Common myeloid progenitor, CD34-positive (primary cell): Measurements from ENCODE around the gene SUSD4.
"Not testable (repeated sequence)": the region's sequence is repeated elsewhere in the genome, so short reads cannot be mapped to it uniquely, and the experiment has no call there.

Experiments used
- CTCF ChIA-PET: fragments of 350-600 bp; sonication (Branson Sonifier 250); formaldehyde crosslinking; loops from one replicate; lab custom pipeline; 2021; ENCODE audit warnings: antibody characterized with exemption; lab: Charles Lee
- POLR2A ChIA-PET: fragments of 350-600 bp; sonication (Branson Sonifier 250); formaldehyde crosslinking; loops from one replicate; lab custom pipeline; 2021; ENCODE audit warnings: antibody characterized with exemption; lab: Charles Lee
- DNase-seq, 3 donors: peaks; one replicate each; pipeline versions ENCODE4 v3.0.0 to v3.0.0-alpha.2; 2013
- H3K27ac ChIP-seq, 2 experiments: 1 replicate in 1 of 2; 2 replicates in 1 of 2; pipeline ENCODE4 v1.7.0; 2013; ENCODE audit warnings: inconsistent platforms in 2 of 2, low read length in 2 of 2, mild to moderate bottlenecking in 2 of 2, low read depth in 1 of 2, moderate library complexity in 1 of 2; ENCODE audit not compliant: severe bottlenecking in 2 of 2, insufficient read depth in 1 of 2, poor library complexity in 1 of 2
- H3K27me3 ChIP-seq, 5 experiments: replicated peaks in 2 of 5; 1 replicate in 3 of 5; 2 replicates in 2 of 5; pipeline versions ENCODE4 v1.6.1 to v1.7.0; 2013; ENCODE audit warnings: low read length in 4 of 5, mild to moderate bottlenecking in 2 of 5, moderate library complexity in 2 of 5, inconsistent platforms in 1 of 5; ENCODE audit not compliant: insufficient read depth in 5 of 5, control insufficient read depth in 4 of 5
- H3K36me3 ChIP-seq, 4 experiments: 1 replicate in 2 of 4; 2 replicates in 2 of 4; pipeline versions ENCODE4 v1.6.1 to v1.7.0; 2013; ENCODE audit warnings: low read length in 3 of 4, control low read depth in 1 of 4, mild to moderate bottlenecking in 1 of 4; ENCODE audit not compliant: control insufficient read depth in 4 of 4, insufficient read depth in 4 of 4
- H3K4me1 ChIP-seq, 4 experiments: 1 replicate in 3 of 4; 2 replicates in 1 of 4; pipeline versions ENCODE4 v1.6.1 to v1.7.1; 2013; ENCODE audit warnings: low read length in 3 of 4, mild to moderate bottlenecking in 3 of 4, control low read depth in 1 of 4, inconsistent platforms in 1 of 4, moderate library complexity in 1 of 4; ENCODE audit not compliant: control insufficient read depth in 4 of 4, insufficient read depth in 4 of 4; ENCODE audit errors: control extremely low read depth in 1 of 4
- H3K4me3 ChIP-seq, 7 experiments: 1 replicate in 4 of 7; 2 replicates in 3 of 7; pipeline versions ENCODE4 v1.5.1 to v1.7.0; 2013; ENCODE audit warnings: mild to moderate bottlenecking in 7 of 7, low read length in 6 of 7, moderate library complexity in 6 of 7, inconsistent platforms in 2 of 7, low read depth in 2 of 7, control low read depth in 1 of 7; ENCODE audit not compliant: insufficient read depth in 4 of 7, control insufficient read depth in 1 of 7; ENCODE audit errors: extremely low read depth in 1 of 7
- H3K9me3 ChIP-seq, 5 experiments: 1 replicate in 4 of 5; 2 replicates in 1 of 5; pipeline versions ENCODE4 v1.6.1 to v1.7.1; 2013; ENCODE audit warnings: low read length in 4 of 5, mild to moderate bottlenecking in 2 of 5, inconsistent platforms in 1 of 5, low read depth in 1 of 5, moderate library complexity in 1 of 5; ENCODE audit not compliant: control insufficient read depth in 4 of 5, insufficient read depth in 2 of 5; ENCODE audit errors: control extremely low read depth in 1 of 5
- WGBS: methylation state at CpG from one replicate; pipeline ENCODE4 v1.1.5; 2013; ENCODE audit not compliant: insufficient coverage; 5-methylcytosine and 5-hydroxymethylcytosine counted together

Gene SUSD4

GRCh38 chr1:223288826-223289225 lies 75.2 kb downstream of the SUSD4 start:
- no peaks in the 10 kb centered on the region for H3K36me3 ChIP-seq
- no peak overlapping the region for H3K27ac ChIP-seq
- no peak for DNase-seq
- CTCF ChIA-PET: no interaction called here
- no peaks in the 10 kb centered on the region for H3K4me1 ChIP-seq
- POLR2A ChIA-PET: no interaction called here
- 100% methylated on average over 3 of the region's 5 CpGs for WGBS
- no peak overlapping the region for H3K4me3 ChIP-seq
- H3K27me3 ChIP-seq: peaks cover 0 to 8% (median 2%) of the 10 kb centered on the region in 5 experiments
- no peaks in the 10 kb centered on the region for H3K9me3 ChIP-seq

GRCh38 chr1:223285452-223285851 lies 78.5 kb downstream of the SUSD4 start:
- ChIA-PET CTCF (no interaction called here), POLR2A (no interaction called here)
- no peak for DNase-seq
- no peaks in the 10 kb centered on the region for H3K4me1 ChIP-seq
- H3K27me3 ChIP-seq: peaks cover 0 to 2% (median 0%) of the 10 kb centered on the region in 5 experiments
- H3K36me3 ChIP-seq: no peaks in the 10 kb centered on the region
- no CpG with 5 or more reads among the region's 3 CpGs for WGBS
- H3K4me3 ChIP-seq: no peak overlapping the region
- no peak overlapping the region for H3K27ac ChIP-seq
- H3K9me3 ChIP-seq: no peaks in the 10 kb centered on the region

GRCh38 chr1:223283697-223284096 lies 80.3 kb downstream of the SUSD4 start:
- H3K9me3 ChIP-seq, H3K27me3 ChIP-seq, CTCF ChIA-PET, H3K4me1 ChIP-seq, DNase-seq, H3K27ac ChIP-seq, H3K4me3 ChIP-seq, H3K36me3 ChIP-seq, POLR2A ChIA-PET: not testable (repeated sequence)
- no CpG with 5 or more reads among the region's 3 CpGs for WGBS

- POLR2A ChIA-PET, H3K27ac ChIP-seq, H3K36me3 ChIP-seq, DNase-seq, CTCF ChIA-PET, H3K9me3 ChIP-seq, H3K27me3 ChIP-seq, H3K4me3 ChIP-seq, H3K4me1 ChIP-seq: not testable (repeated sequence)
- 96% methylated on average over 5 of the region's 8 CpGs for WGBS
Measured at GRCh38 chr1:223278311-223278710, 85.7 kb downstream of the SUSD4 start.

GRCh38 chr1:223276029-223276428 lies 87.9 kb downstream of the SUSD4 start:
- ChIA-PET CTCF (no interaction called here), POLR2A (no interaction called here)
- no peak overlapping the region for H3K27ac ChIP-seq
- no peaks in the 10 kb centered on the region for H3K9me3 ChIP-seq
- no peak for DNase-seq
- peaks cover 0 to 4% (median 0%) of the 10 kb centered on the region in 5 experiments for H3K27me3 ChIP-seq
- H3K4me3 ChIP-seq: no peak overlapping the region
- 98% methylated on average over 3 of the region's 4 CpGs for WGBS
- H3K4me1 ChIP-seq: no peaks in the 10 kb centered on the region
- H3K36me3 ChIP-seq: no peaks in the 10 kb centered on the region

- WGBS: 98% methylated on average over 4 of the region's 5 CpGs
- H3K4me1 ChIP-seq: no peaks in the 10 kb centered on the region
- no peak overlapping the region for H3K4me3 ChIP-seq
- POLR2A ChIA-PET: no interaction called here
- no peaks in the 10 kb centered on the region for H3K9me3 ChIP-seq
- CTCF ChIA-PET: no interaction called here
- H3K27me3 ChIP-seq: peaks cover 0 to 7% (median 0%) of the 10 kb centered on the region in 5 experiments
- no peak overlapping the region for H3K27ac ChIP-seq
- DNase-seq: no peak
- H3K36me3 ChIP-seq: no peaks in the 10 kb centered on the region
Measured at GRCh38 chr1:223273511-223273910, 90.5 kb downstream of the SUSD4 start.

- Histone ChIP-seq H3K27ac (no peak overlapping the region), H3K4me3 (no peak overlapping the region), H3K4me1 (no peaks in the 10 kb centered on the region), H3K27me3 (peaks cover 0 to 7% (median 0%) of the 10 kb centered on the region in 5 experiments), H3K36me3 (no peaks in the 10 kb centered on the region), H3K9me3 (no peaks in the 10 kb centered on the region)
- no peak for DNase-seq
- POLR2A ChIA-PET: no interaction called here
- 100% methylated on average over 3 of the region's 5 CpGs for WGBS
- CTCF ChIA-PET: interaction anchor here (0.6 kb wide), 1 partner anchor 72 kb away, joined by 3 read pairs; no protein-coding TSS in a partner anchor
Measured at GRCh38 chr1:223271085-223271781, 92.7 kb downstream of the SUSD4 start.
